AG09319 (cell line): Measurements from ENCODE around the gene KSR1.
A peak's percentile ranks its signal among the peaks of the same experiment; 100 is the strongest.

Source experiments
- DNase-seq: peaks from one replicate; pipeline ENCODE4 v3.0.0-alpha.2; 2010; ENCODE audit warnings: low read depth; ENCODE audit errors: extremely low read depth
- TF ChIP-seq, protein P1 (sequence below): IDR thresholded peaks from 2 replicates; pipeline ENCODE4 v1.5.1; 2011; ENCODE audit warnings: low read depth, mild to moderate bottlenecking, inconsistent platforms, low read length, moderate library complexity

The KSR1 gene

DNA sequence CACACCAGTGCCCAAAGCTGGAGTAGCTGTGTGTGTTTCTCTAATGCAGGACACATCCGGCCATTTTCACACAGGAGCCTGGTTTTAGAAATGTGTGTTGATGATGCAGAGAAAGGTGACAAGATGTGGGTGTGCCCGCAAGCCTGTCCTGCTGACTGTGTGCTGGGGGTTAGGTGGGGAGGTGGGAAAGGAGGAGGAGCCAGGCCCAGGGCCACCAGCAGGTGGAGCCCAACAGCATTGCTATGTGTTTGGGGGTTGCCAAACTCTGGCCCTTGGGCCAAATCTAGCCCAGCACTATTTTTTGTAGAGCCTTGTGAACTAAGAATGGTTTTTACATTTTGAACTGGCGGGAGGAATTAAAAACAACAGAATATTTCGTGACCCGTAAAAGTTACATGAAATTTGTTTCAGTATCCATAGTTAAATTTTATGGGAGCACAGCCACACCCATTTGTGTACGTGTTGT lies 113.0 kb downstream of the KSR1 start:
- TF ChIP-seq, protein P1, sequence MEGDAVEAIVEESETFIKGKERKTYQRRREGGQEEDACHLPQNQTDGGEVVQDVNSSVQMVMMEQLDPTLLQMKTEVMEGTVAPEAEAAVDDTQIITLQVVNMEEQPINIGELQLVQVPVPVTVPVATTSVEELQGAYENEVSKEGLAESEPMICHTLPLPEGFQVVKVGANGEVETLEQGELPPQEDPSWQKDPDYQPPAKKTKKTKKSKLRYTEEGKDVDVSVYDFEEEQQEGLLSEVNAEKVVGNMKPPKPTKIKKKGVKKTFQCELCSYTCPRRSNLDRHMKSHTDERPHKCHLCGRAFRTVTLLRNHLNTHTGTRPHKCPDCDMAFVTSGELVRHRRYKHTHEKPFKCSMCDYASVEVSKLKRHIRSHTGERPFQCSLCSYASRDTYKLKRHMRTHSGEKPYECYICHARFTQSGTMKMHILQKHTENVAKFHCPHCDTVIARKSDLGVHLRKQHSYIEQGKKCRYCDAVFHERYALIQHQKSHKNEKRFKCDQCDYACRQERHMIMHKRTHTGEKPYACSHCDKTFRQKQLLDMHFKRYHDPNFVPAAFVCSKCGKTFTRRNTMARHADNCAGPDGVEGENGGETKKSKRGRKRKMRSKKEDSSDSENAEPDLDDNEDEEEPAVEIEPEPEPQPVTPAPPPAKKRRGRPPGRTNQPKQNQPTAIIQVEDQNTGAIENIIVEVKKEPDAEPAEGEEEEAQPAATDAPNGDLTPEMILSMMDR: peak; percentile 51
- DNase-seq: no peak

DNA sequence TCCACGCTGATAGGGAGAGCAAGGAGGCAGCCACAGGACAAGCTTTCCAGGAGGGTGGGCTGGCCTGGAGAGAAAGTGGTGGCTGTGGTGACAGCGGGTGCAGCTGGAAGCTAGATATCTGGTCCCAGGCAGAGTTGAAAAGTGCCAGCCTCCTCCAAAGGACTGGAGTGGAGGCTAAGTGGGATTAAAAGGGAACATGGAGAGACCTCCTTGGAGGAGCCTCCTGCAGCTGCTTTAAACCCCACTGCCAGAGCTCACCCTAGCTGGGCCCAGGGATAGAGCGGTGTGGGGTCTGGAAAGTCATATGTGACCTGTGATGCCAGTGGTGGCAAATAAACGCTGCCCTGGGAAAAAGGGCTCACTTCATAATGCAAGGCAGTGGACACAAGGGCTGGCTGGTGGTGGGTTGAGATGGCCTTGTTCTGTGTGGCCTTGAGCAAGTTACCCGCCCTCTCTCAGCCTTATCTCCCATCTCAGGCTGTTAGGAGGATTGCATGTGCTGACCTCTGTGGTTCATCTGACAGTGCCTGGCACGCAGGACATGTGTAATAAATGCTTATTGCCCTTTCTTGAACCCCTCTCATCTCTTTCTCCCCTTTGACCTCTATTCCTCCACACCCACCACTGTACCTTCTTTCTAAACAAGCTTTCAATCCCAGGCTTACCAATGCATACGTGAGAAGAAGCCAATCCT lies 113.8 kb downstream of the KSR1 start:
- TF ChIP-seq, protein P1: no peak
- no peak for DNase-seq

- DNase-seq: no peak
- TF ChIP-seq, protein P1: no peak
Measured at GRCh38 chr17:27570578-27570914, 114.3 kb downstream of the KSR1 start.

- TF ChIP-seq, protein P1: no peak
- DNase-seq: no peak
Measured at GRCh38 chr17:27571563-27572352, 115.5 kb downstream of the KSR1 start.

- TF ChIP-seq, protein P1: no peak
Measured at GRCh38 chr17:27572665-27573064, 116.4 kb downstream of the KSR1 start.

DNA sequence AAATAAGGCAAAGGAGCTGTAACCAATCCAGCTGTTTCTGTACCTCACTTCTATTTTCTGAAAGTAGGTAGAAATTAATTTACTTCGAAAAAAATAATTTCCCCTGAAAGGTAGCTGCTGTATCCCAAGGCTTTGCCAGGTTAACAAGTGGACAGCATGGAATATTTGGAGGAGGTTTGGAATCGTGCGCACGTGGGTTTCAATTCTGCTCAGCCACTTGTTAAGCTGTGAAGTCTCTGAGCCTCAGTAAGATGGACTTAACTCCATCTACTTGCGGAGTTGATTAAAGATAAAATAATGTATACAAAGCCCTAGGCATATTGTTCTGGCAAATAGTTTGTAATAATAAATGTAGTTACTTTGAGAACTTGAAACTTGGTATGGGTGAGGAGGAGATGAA lies 117.3 kb downstream of the KSR1 start:
- DNase-seq: no peak
- TF ChIP-seq, protein P1: no peak

More at GRCh38 chr17:27572665-27573064, 116.4 kb downstream of the KSR1 start:
- DNase-seq: no peak

DNA sequence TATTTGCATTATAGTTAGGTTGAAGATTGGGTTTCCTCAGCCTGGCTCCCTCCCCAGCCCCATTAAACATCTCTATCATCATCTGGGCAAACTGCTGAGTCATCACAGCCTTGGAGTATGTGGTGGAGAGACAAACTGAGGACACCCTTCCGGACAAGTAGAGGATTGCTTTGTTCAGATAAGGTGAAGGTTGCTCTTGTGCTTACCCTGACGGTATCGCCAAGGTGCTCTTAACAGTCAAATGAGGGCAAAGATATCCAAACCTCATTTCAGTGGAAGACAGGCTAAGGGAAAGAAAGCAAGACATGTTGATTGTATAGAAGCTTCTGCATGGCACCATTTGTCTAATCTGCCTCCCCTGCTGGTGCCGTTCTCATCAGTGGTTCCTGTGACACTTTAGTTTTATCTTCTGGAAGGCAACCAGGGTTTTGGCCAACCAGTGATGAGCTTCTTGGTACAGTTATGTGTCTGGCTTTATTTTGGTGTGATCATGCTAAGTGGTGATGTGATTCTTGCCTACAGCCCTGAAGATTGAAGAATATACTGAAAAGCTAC lies 117.8 kb downstream of the KSR1 start:
- DNase-seq: no peak
- TF ChIP-seq, protein P1: no peak
